Stimulated activated CD8-positive, alpha-beta memory T cell treated with anti-CD3 and anti-CD28 coated beads, Interleukin-7, amount 100 ng/mL, for 24 hours (primary cell): Measurements from ENCODE around the gene CGA.

Experiments
- DNase-seq: peaks from one replicate; pipeline ENCODE4 v3.0.0-alpha.2; 2020; ENCODE audit warnings: low read depth

The CGA gene

GRCh38 chr6:87088076-87088475, 6.8 kb downstream of the CGA start:
- DNase-seq, result no peak

GRCh38 chr6:87082160-87082721, 12.7 kb downstream of the CGA start:
- DNase-seq, result no peak

- peak; percentile 32 for DNase-seq
These were observed 15.8 kb downstream of the CGA start for GRCh38 chr6:87078983-87079616.

GRCh38 chr6:87075168-87075567, 19.7 kb downstream of the CGA start:
- DNase-seq, result no peak

DNA sequence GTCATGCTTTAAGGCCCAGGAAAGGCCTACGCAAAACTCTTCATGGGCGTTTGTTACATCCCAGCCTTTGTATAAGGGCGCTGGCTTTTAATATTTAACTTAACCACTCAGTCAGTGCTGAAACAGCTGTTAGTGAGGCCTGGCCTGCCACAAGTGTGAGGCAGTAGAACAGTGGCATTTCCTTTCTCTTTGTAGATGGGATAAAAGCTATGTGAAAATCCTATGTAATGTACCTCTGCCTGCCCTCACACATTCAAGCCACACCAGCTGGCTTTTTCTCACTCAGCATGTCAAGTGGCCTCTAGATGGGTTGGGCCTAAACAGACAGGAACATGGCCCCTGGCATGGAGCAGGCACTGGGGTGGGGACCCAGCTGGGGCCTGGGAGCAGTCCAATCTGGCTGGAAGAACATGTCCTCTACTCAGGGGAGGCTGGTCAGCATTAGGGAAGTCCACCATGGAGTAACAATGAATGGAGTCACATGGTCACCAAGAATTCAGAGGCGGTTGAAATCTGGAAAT, 20.7 kb downstream of the CGA start:
- no peak for DNase-seq

GRCh38 chr6:87071683-87072082, 23.2 kb downstream of the CGA start:
- no peak for DNase-seq

- DNase-seq, result no peak
These were observed 24.2 kb downstream of the CGA start for GRCh38 chr6:87070741-87071140.

GRCh38 chr6:87068795-87069194, 26.1 kb downstream of the CGA start:
- no peak for DNase-seq

GRCh38 chr6:87066449-87067333, 28.2 kb downstream of the CGA start:
- DNase-seq, result peak; percentile 1

- no peak for DNase-seq
These were observed 29.8 kb downstream of the CGA start for GRCh38 chr6:87065117-87065516.

DNA sequence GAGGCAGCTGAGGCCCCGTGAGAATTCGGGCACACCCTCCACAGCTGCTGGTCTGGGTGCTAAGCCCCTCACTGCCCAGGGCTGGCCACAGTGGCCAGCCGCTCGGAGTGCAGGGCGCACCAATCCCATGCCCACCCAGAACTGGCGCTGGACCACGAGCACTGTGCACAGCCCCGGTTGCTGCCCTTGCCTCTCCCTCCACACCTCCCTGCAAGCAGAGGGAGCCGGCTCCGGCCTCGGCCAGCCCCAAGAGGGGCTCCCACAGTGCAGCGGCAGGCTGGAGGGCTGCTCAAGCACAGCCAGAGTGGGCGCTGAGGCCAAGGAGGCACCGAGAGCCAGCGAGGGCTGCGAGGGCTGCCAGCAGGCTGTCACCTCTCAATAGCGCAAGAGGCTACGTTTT, 35.0 kb downstream of the CGA start:
- DNase-seq, result no peak

DNA sequence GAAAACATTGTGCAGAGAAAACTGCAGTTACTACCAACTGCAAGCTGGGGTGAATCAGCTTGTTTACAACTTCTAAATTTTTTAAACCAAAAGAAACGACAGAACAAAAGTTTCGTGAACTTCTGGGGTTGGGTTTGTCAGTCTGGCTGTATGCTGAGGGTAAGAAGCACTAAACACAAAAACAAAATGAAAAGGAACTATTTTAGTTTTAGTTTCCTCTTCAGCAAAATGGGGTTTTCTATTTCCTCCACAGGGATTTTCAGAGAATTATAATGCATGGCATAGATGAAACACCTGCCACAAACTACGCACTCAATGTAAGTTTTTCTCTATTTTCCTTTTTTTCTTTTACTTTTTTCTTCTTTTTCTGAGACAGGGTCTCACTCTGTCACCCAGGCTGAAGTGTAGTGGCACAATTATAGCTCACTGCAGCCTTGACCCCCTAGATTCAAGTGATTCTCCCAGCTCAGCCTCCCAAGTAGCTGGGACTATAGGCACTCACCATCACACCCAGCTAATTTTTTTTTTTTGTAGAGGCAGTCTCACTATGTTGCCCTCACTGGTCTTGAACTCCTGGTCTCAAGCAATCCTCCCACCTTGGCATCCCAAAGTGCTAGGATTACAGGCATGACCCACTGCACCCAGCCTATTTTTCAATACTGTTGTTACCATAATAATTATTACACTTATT, 40.6 kb downstream of the CGA start:
- DNase-seq, result no peak

DNA sequence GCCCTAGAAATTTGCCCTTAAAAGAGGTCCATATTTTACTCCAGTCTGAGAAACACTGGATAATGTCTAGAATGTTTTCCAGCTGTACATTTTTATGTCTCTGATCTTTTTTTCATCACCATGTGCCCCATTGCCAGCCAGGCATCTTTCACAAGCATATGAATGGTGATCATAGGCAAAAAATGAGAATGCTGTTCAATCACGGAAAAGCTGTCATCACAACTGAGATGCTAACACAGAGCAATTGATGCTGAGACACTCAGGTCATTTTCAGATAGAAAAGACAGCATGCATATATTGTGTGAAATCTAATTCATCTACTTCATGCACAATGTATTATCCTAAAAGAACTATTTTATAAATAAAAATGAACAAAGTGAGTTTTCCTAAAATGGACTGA, 41.6 kb downstream of the CGA start:
- DNase-seq, result no peak

DNA sequence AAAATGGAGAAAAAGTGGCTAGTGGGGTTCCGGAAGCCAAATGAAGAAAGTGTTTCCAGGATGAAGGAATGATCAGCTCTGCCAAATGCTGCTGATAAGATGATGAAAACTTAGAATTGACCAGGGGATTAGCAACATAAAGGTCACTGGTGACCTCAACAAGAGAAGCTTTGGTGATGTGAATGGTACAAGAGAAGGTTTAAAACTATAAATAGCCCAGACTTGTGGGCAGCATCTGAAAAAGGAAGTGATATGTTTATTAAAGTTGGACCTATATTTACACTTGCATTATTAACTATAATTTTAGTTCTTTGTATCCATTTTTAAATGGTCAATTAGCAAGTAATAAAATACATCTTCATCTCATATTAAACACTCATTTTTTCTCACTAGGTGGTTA, 45.1 kb downstream of the CGA start:
- DNase-seq, result no peak

GRCh38 chr6:87045521-87046075, 49.3 kb downstream of the CGA start:
- no peak for DNase-seq

DNA sequence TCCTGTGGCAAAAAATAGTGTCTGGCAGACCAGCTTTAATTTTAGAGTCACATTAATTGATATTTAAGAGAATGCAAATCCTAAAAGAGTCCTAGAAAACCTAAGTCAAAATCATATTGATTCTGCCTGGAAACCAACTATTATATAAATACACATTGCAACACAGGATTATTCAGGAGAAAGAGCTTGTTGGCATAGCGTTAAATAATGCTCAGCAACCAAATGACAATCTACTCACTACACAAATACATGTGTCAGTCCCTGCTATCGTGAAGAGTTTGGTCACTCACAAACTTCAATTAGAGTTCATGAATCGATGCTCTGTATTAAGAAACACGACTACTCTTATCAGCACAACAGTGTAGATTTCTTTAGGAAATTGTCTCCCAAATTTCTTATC, 54.2 kb downstream of the CGA start:
- DNase-seq, result no peak
